MCF 10A (cell line): ENCODE results near the gene PTPRN2. TPM values are rescaled to one million over a fixed set of nuclear protein-coding genes. Genes with fewer than 3 reads are reported as not detected.

Experiments used
- BruUV-seq: library from RNA; stranded (reverse); fragments of 400-500 nt; replicated peaks from 2 replicates; lab custom pipeline; 2021; lab: Mats Ljungman, UMichigan
- CTCF ChIA-PET: fragments of 300-600 bp; sonication (Branson Sonifier 250); formaldehyde crosslinking; extraction: SDS; loops from one replicate; lab custom pipeline; 2021; ENCODE audit warnings: antibody characterized with exemption, inconsistent platforms; lab: Yijun Ruan, JAX
- POLR2A ChIA-PET: fragments of 300-600, 350-650 bp; sonication (Branson Sonifier 250); formaldehyde crosslinking; extraction: SDS; loops from one replicate; lab custom pipeline; 2020; ENCODE audit warnings: antibody characterized with exemption, inconsistent platforms; lab: Yijun Ruan, JAX
- DNase-seq: peaks from one replicate; pipeline ENCODE4 v3.0.0-alpha.2; 2018; ENCODE audit not compliant: unreplicated experiment
- H3K27ac Mint-ChIP-seq: one replicate; pipeline ENCODE4 v1.8.0; 2022; ENCODE audit warnings: mild to moderate bottlenecking, low read depth, mixed read lengths; ENCODE audit not compliant: unreplicated experiment
- H3K27me3 Mint-ChIP-seq: one replicate; pipeline ENCODE4 v1.8.0; 2022; ENCODE audit warnings: mixed read lengths; ENCODE audit not compliant: insufficient read depth, unreplicated experiment
- H3K36me3 Mint-ChIP-seq: one replicate; pipeline ENCODE4 v1.8.0; 2022; ENCODE audit warnings: mild to moderate bottlenecking, moderate library complexity, mixed read lengths; ENCODE audit not compliant: insufficient read depth, unreplicated experiment
- H3K4me1 Mint-ChIP-seq: one replicate; pipeline ENCODE4 v1.8.0; 2022; ENCODE audit warnings: mixed read lengths; ENCODE audit not compliant: insufficient read depth, unreplicated experiment
- H3K4me3 Mint-ChIP-seq: one replicate; pipeline ENCODE4 v1.8.0; 2022; ENCODE audit warnings: mild to moderate bottlenecking, moderate library complexity, mixed read lengths; ENCODE audit not compliant: unreplicated experiment
- H3K9me3 Mint-ChIP-seq: one replicate; pipeline ENCODE4 v1.8.0; 2022; ENCODE audit warnings: mixed read lengths; ENCODE audit not compliant: unreplicated experiment
- intact Hi-C: fragments of 100-400 bp; cut with micrococcal nuclease; formaldehyde crosslinking; loops from 2 replicates; pipeline ENCODE4 v1.14.1; 2022
- total RNA-seq: library from RNA; stranded (reverse); gene quantifications from 2 replicates; pipeline ENCODE4 v1.2.3, GENCODE V29; 2022
- TF ChIP-seq, protein P1 (sequence below): fragments of 200-600 bp; IDR thresholded peaks from one replicate; pipeline ENCODE4 v1.8.0; 2022; ENCODE audit warnings: antibody characterized with exemption, mild to moderate bottlenecking; ENCODE audit not compliant: unreplicated experiment

PTPRN2 gene
- total RNA-seq, 1 experiment from 2014 or later = 4.5 TPM

GRCh38 chr7:157568770-157569584, 1018.6 kb downstream of the PTPRN2 start:
- Mint-ChIP-seq H3K27ac (no peak overlapping the region), H3K4me3 (peak overlapping the region; percentile 56)
- intact Hi-C loops = no loop called here

GRCh38 chr7:157568106-157568769, 1019.4 kb downstream of the PTPRN2 start:
- H3K36me3 Mint-ChIP-seq = peaks cover 6% of the 10 kb centered on the region
- DNase-seq = no peak
- no peaks in the 10 kb centered on the region for H3K27me3 Mint-ChIP-seq
- BruUV-seq = no TSS peak
- H3K4me3 Mint-ChIP-seq = peak overlapping the region; percentile 56
- TF ChIP-seq, protein P1, sequence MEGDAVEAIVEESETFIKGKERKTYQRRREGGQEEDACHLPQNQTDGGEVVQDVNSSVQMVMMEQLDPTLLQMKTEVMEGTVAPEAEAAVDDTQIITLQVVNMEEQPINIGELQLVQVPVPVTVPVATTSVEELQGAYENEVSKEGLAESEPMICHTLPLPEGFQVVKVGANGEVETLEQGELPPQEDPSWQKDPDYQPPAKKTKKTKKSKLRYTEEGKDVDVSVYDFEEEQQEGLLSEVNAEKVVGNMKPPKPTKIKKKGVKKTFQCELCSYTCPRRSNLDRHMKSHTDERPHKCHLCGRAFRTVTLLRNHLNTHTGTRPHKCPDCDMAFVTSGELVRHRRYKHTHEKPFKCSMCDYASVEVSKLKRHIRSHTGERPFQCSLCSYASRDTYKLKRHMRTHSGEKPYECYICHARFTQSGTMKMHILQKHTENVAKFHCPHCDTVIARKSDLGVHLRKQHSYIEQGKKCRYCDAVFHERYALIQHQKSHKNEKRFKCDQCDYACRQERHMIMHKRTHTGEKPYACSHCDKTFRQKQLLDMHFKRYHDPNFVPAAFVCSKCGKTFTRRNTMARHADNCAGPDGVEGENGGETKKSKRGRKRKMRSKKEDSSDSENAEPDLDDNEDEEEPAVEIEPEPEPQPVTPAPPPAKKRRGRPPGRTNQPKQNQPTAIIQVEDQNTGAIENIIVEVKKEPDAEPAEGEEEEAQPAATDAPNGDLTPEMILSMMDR = no peak
- ChIA-PET POLR2A (no interaction called here), CTCF (no interaction called here)
- peaks cover 6% of the 10 kb centered on the region for H3K4me1 Mint-ChIP-seq
- intact Hi-C loops = no loop called here
- H3K9me3 Mint-ChIP-seq = peaks cover 6% of the 10 kb centered on the region
- H3K27ac Mint-ChIP-seq = no peak overlapping the region

More at GRCh38 chr7:157568770-157569584, 1018.6 kb downstream of the PTPRN2 start:
- no TSS peak for BruUV-seq
- TF ChIP-seq, protein P1 = no peak
- ChIA-PET CTCF (interaction anchor here (0.7 kb wide), 1 partner anchor 323 kb away, joined by 3 read pairs; no protein-coding TSS in a partner anchor), POLR2A (no interaction called here)
- peaks cover 6% of the 10 kb centered on the region for H3K9me3 Mint-ChIP-seq
- peaks cover 6% of the 10 kb centered on the region for H3K27me3 Mint-ChIP-seq
- no peak for DNase-seq
- peaks cover 6% of the 10 kb centered on the region for H3K36me3 Mint-ChIP-seq
- H3K4me1 Mint-ChIP-seq = peaks cover 6% of the 10 kb centered on the region

- POLR2A ChIA-PET = no interaction called here
- Mint-ChIP-seq H3K9me3 (peaks cover 6% of the 10 kb centered on the region), H3K27ac (no peak overlapping the region), H3K4me1 (peaks cover 6% of the 10 kb centered on the region), H3K27me3 (no peaks in the 10 kb centered on the region), H3K36me3 (peaks cover 6% of the 10 kb centered on the region), H3K4me3 (no peak overlapping the region)
- intact Hi-C loops = no loop called here
- CTCF ChIA-PET = no interaction called here
- DNase-seq = no peak
- TF ChIP-seq, protein P1 = no peak
- BruUV-seq = no TSS peak
Observed at GRCh38 chr7:157567666-157568065, 1020.0 kb downstream of the PTPRN2 start.

- ChIA-PET CTCF (no interaction called here), POLR2A (no interaction called here)
- intact Hi-C loops = no loop called here
- no TSS peak for BruUV-seq
- Mint-ChIP-seq H3K4me1 (peaks cover 6% of the 10 kb centered on the region), H3K4me3 (no peak overlapping the region), H3K27me3 (no peaks in the 10 kb centered on the region), H3K9me3 (peaks cover 6% of the 10 kb centered on the region), H3K27ac (no peak overlapping the region), H3K36me3 (peaks cover 6% of the 10 kb centered on the region)
- TF ChIP-seq, protein P1 = no peak
- DNase-seq = no peak
Observed at GRCh38 chr7:157566631-157567006, 1021.0 kb downstream of the PTPRN2 start.
